Lower lobe of right lung (tissue), 2 donors: ENCODE results near the gene EMP1. TPM values are rescaled to one million over a fixed set of nuclear protein-coding genes. Genes with fewer than 3 reads are reported as not detected.

Experiments
- ATAC-seq, 2 donors: fragments of 200-7000 bp; cut with Tn5 transposase; one replicate each; pipeline ENCODE4 v1.9.1; 2020 to 2022; ENCODE audit warnings: mild to moderate bottlenecking in 2 of 2, moderate library complexity in 2 of 2
- DNase-seq: peaks from one replicate; pipeline ENCODE4 v3.0.0-alpha.2; 2020
- H3K27ac ChIP-seq: fragments of 200-600 bp; one replicate; pipeline ENCODE4 v1.8.0; 2022
- H3K27me3 ChIP-seq: fragments of 200-600 bp; one replicate; pipeline ENCODE4 v1.8.0; 2022; ENCODE audit warnings: low read depth
- H3K36me3 ChIP-seq: fragments of 200-600 bp; one replicate; pipeline ENCODE4 v1.8.0; 2022; ENCODE audit warnings: mild to moderate bottlenecking
- H3K4me1 ChIP-seq: fragments of 200-600 bp; one replicate; pipeline ENCODE4 v1.8.0; 2022
- H3K4me3 ChIP-seq: fragments of 200-600 bp; one replicate; pipeline ENCODE4 v1.8.0; 2022; ENCODE audit warnings: mild to moderate bottlenecking
- H3K9me3 ChIP-seq: fragments of 200-600 bp; one replicate; pipeline ENCODE4 v1.8.0; 2022
- intact Hi-C: fragments of 100-400 bp; cut with DNase I; formaldehyde crosslinking; loops from one replicate; pipeline ENCODE4 v1.11.0; 2022
- total RNA-seq: library from RNA; stranded (reverse); fragmentation: NEBNext Ultra II Directional; extraction: Animal tissue kit (Norgen Biotek cat#: 25700); gene quantifications from one replicate; pipeline ENCODE4 v1.2.1, GENCODE V29; 2021
- TF ChIP-seq, protein P1 (sequence below): fragments of 200-600 bp; IDR thresholded peaks from one replicate; pipeline ENCODE4 v1.8.0; 2022; ENCODE audit warnings: antibody characterized with exemption, mild to moderate bottlenecking
- donor health status: DM: no; HTN: yes; CAD: no; lungs with severe emphysema.

Gene EMP1
- total RNA-seq, 1 donor from 2014 or later = 195 TPM

GRCh38 chr12:13238204-13238603 lies 41.7 kb downstream of the EMP1 start:
- no peak overlapping the region for H3K4me3 ChIP-seq
- intact Hi-C loops = loop anchor here (10.0 kb wide), 1 partner anchor 323 kb away; no protein-coding TSS in a partner anchor
- H3K9me3 ChIP-seq = no peaks in the 10 kb centered on the region
- no peaks in the 10 kb centered on the region for H3K4me1 ChIP-seq
- no peak overlapping the region for H3K27ac ChIP-seq
- TF ChIP-seq, protein P1, sequence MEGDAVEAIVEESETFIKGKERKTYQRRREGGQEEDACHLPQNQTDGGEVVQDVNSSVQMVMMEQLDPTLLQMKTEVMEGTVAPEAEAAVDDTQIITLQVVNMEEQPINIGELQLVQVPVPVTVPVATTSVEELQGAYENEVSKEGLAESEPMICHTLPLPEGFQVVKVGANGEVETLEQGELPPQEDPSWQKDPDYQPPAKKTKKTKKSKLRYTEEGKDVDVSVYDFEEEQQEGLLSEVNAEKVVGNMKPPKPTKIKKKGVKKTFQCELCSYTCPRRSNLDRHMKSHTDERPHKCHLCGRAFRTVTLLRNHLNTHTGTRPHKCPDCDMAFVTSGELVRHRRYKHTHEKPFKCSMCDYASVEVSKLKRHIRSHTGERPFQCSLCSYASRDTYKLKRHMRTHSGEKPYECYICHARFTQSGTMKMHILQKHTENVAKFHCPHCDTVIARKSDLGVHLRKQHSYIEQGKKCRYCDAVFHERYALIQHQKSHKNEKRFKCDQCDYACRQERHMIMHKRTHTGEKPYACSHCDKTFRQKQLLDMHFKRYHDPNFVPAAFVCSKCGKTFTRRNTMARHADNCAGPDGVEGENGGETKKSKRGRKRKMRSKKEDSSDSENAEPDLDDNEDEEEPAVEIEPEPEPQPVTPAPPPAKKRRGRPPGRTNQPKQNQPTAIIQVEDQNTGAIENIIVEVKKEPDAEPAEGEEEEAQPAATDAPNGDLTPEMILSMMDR = no peak
- H3K36me3 ChIP-seq = no peaks in the 10 kb centered on the region
- no peaks in the 10 kb centered on the region for H3K27me3 ChIP-seq
- ATAC-seq = no peak
- DNase-seq = no peak

GRCh38 chr12:13241833-13242488 lies 45.4 kb downstream of the EMP1 start:
- intact Hi-C loops = no loop called here
- H3K9me3 ChIP-seq = no peaks in the 10 kb centered on the region
- TF ChIP-seq, protein P1 = no peak
- H3K4me3 ChIP-seq = no peak overlapping the region
- DNase-seq (no peak), ATAC-seq (no peak)
- H3K36me3 ChIP-seq = no peaks in the 10 kb centered on the region
- H3K27me3 ChIP-seq = no peaks in the 10 kb centered on the region
- H3K27ac ChIP-seq = no peak overlapping the region
- H3K4me1 ChIP-seq = no peaks in the 10 kb centered on the region

GRCh38 chr12:13242936-13243335 lies 46.4 kb downstream of the EMP1 start:
- Histone ChIP-seq H3K27ac (no peak overlapping the region), H3K9me3 (no peaks in the 10 kb centered on the region), H3K36me3 (no peaks in the 10 kb centered on the region), H3K27me3 (no peaks in the 10 kb centered on the region), H3K4me1 (no peaks in the 10 kb centered on the region), H3K4me3 (no peak overlapping the region)
- ATAC-seq = no peak
- TF ChIP-seq, protein P1 = no peak
- no peak for DNase-seq
- intact Hi-C loops = no loop called here

GRCh38 chr12:13243516-13244070 lies 47.1 kb downstream of the EMP1 start:
- TF ChIP-seq, protein P1 = no peak
- Histone ChIP-seq H3K9me3 (no peaks in the 10 kb centered on the region), H3K36me3 (no peaks in the 10 kb centered on the region), H3K27ac (no peak overlapping the region), H3K4me3 (no peak overlapping the region), H3K27me3 (no peaks in the 10 kb centered on the region), H3K4me1 (no peaks in the 10 kb centered on the region)
- DNase-seq (no peak), ATAC-seq (no peak)
- intact Hi-C loops = no loop called here

GRCh38 chr12:13247596-13247995 lies 51.1 kb downstream of the EMP1 start:
- H3K27me3 ChIP-seq = no peaks in the 10 kb centered on the region
- no peaks in the 10 kb centered on the region for H3K36me3 ChIP-seq
- H3K4me3 ChIP-seq = no peak overlapping the region
- no peaks in the 10 kb centered on the region for H3K9me3 ChIP-seq
- no peak for ATAC-seq
- H3K27ac ChIP-seq = no peak overlapping the region
- TF ChIP-seq, protein P1 = no peak
- H3K4me1 ChIP-seq = no peaks in the 10 kb centered on the region
- DNase-seq = no peak
- intact Hi-C loops = no loop called here
